K562 (cell line): ENCODE results near the gene IFNG-AS1. TPM values are rescaled to one million over a fixed set of nuclear protein-coding genes. Genes with fewer than 3 reads are reported as not detected.

Experiments
- ATAC-seq: fragments of 200-7000 bp; cut with Tn5 transposase; 3 replicates; pipeline ENCODE4 v1.9.1; 2020; ENCODE audit warnings: moderate library complexity
- BruUV-seq: library from RNA; stranded (reverse); fragments of 400-500 nt; replicated peaks from 2 replicates; lab custom pipeline; 2021; lab: Mats Ljungman, UMichigan
- CTCF ChIA-PET: fragments of 300-600 bp; formaldehyde crosslinking; extraction: SDS; loops from one replicate; lab custom pipeline; 2021; ENCODE audit warnings: low intra/inter-chr PET ratio; lab: Yijun Ruan, JAX
- POLR2A ChIA-PET: fragments of 300-600, 350-650 bp; sonication (Branson Sonifier 250); formaldehyde crosslinking; extraction: SDS; loops from one replicate; lab custom pipeline; 2021; ENCODE audit warnings: antibody characterized with exemption, inconsistent platforms; lab: Yijun Ruan, JAX
- DNase-seq, 4 experiments: peaks; one replicate each; pipeline versions ENCODE4 v3.0.0 to v3.0.0-alpha.2; 2011 to 2018; ENCODE audit warnings: low spot score in 3 of 4, mixed read lengths in 3 of 4; ENCODE audit errors: extremely low read depth in 1 of 4
- FAIRE-seq: peaks from 2 replicates; lab custom pipeline; 2011; peaks lifted over from hg19 to GRCh38; lab: Jason Lieb, UNC
- H2AFZ ChIP-seq: 2 replicates; pipeline ENCODE4 v1.6.0; 2011; ENCODE audit warnings: low read depth, low read length, control low read depth, inconsistent platforms
- H3K27ac ChIP-seq: fragments of 200-600 bp; 3 replicates; pipeline ENCODE4 v1.8.0; 2011; ENCODE audit warnings: low read depth, mild to moderate bottlenecking, control low read depth, inconsistent platforms, low read length, moderate library complexity, mixed read lengths; ENCODE audit errors: extremely low read depth
- H3K27me3 ChIP-seq, 2 experiments: fragments of 300-600 bp in 1 of 2; 2 replicates in 1 of 2; 3 replicates in 1 of 2; pipeline versions ENCODE4 v1.6.0 to v1.8.0; 2011; ENCODE audit warnings: inconsistent platforms in 2 of 2, low read length in 2 of 2, mild to moderate bottlenecking in 1 of 2, mixed read lengths in 1 of 2, moderate library complexity in 1 of 2; ENCODE audit not compliant: control insufficient read depth in 2 of 2, insufficient read depth in 2 of 2
- H3K36me3 ChIP-seq: fragments of 300-600 bp; 3 replicates; pipeline ENCODE4 v1.8.0; 2011; ENCODE audit warnings: mild to moderate bottlenecking, low read length, inconsistent platforms; ENCODE audit not compliant: control insufficient read depth, insufficient read depth
- H3K4me1 ChIP-seq, 2 experiments: fragments of 200-600 bp in 1 of 2; replicated peaks in 1 of 2; 2 replicates in 1 of 2; 3 replicates in 1 of 2; pipeline versions ENCODE4 v1.5.1 to v1.8.0; 2011; ENCODE audit warnings: inconsistent platforms in 2 of 2, low read length in 2 of 2, mild to moderate bottlenecking in 1 of 2, mixed read lengths in 1 of 2, moderate library complexity in 1 of 2; ENCODE audit not compliant: control insufficient read depth in 2 of 2, insufficient read depth in 2 of 2
- H3K4me2 ChIP-seq: 2 replicates; pipeline ENCODE4 v1.6.1; 2011; ENCODE audit warnings: low read length, control low read depth, inconsistent platforms, mixed read lengths; ENCODE audit not compliant: insufficient read depth
- H3K4me3 ChIP-seq: fragments of 200-600 bp; sonication (generic), shearing (Covaris generic); 2 replicates; pipeline ENCODE4 v1.5.1; 2016; ENCODE audit warnings: control low read depth, inconsistent platforms
- H3K79me2 ChIP-seq: fragments of 200-600 bp; 3 replicates; pipeline ENCODE4 v1.8.0; 2011; ENCODE audit warnings: low read length, inconsistent platforms; ENCODE audit not compliant: control insufficient read depth, insufficient read depth
- H3K9ac ChIP-seq, 2 experiments: 2 replicates each; pipeline versions ENCODE4 v1.6.0 to v1.6.1; 2011; ENCODE audit warnings: low read depth in 2 of 2, low read length in 2 of 2, control low read depth in 1 of 2, inconsistent platforms in 1 of 2, mild to moderate bottlenecking in 1 of 2, mixed read lengths in 1 of 2; ENCODE audit not compliant: insufficient read depth in 1 of 2
- H3K9me1 ChIP-seq: one replicate; pipeline ENCODE4 v1.6.0; 2011; ENCODE audit warnings: inconsistent platforms, mild to moderate bottlenecking, low read length, moderate library complexity; ENCODE audit not compliant: control insufficient read depth, insufficient read depth
- H3K9me3 ChIP-seq: replicated peaks from 2 replicates; pipeline ENCODE4 v1.5.1; 2011; ENCODE audit warnings: low read depth, low read length, inconsistent platforms; ENCODE audit not compliant: control insufficient read depth, insufficient read depth
- H4K20me1 ChIP-seq: replicated peaks from 2 replicates; pipeline ENCODE4 v1.6.1; 2011; ENCODE audit warnings: low read length, inconsistent platforms, mixed read lengths; ENCODE audit not compliant: control insufficient read depth, insufficient read depth
- ARNT ChIP-seq, 2 experiments: fragments of 450-650 bp; IDR thresholded peaks; 2 replicates each; pipeline ENCODE4 v1.6.1; 2016; ENCODE audit warnings: mild to moderate bottlenecking in 1 of 2
- DMBX1 ChIP-seq: fragments of 250-450 bp; sonication (Bioruptor Pico); IDR thresholded peaks from 2 replicates; pipeline ENCODE4 v1.8.0; 2022; ENCODE audit warnings: inconsistent platforms, mild to moderate bottlenecking, moderate library complexity, borderline replicate concordance
- FIP1L1 ChIP-seq: fragments of 200-400 bp; formaldehyde crosslinking; IDR thresholded peaks from 2 replicates; pipeline ENCODE4 v1.6.1; 2018; ENCODE audit warnings: mild to moderate bottlenecking, low read depth, low read length; ENCODE audit not compliant: poor library complexity, severe bottlenecking
- FOXM1 ChIP-seq, 2 experiments: fragments of 450-650 bp in 1 of 2; sonication (generic) in 1 of 2; formaldehyde crosslinking in 1 of 2; IDR thresholded peaks; 2 replicates each; pipeline versions ENCODE4 v1.6.1 to v1.9.0; 2017 to 2022; ENCODE audit warnings: low read depth in 2 of 2, mild to moderate bottlenecking in 2 of 2, missing genetic modification reagents in 1 of 2, moderate library complexity in 1 of 2
- NFIX ChIP-seq: fragments of 250-450 bp; sonication (Bioruptor Pico); IDR thresholded peaks from 2 replicates; pipeline ENCODE4 v1.4.0; 2020; ENCODE audit warnings: low read depth, mild to moderate bottlenecking, moderate library complexity
- TBP ChIP-seq: optimal IDR thresholded peaks from 2 replicates; pipeline ENCODE3; 2011; ENCODE audit warnings: low read depth, low read length, improper control_type of control experiment
- ZNF133 ChIP-seq: fragments of 250-450 bp; sonication (Bioruptor Pico); IDR thresholded peaks from 2 replicates; pipeline ENCODE4 v1.4.0; 2020; ENCODE audit warnings: mild to moderate bottlenecking
- ZNF311 ChIP-seq: fragments of 250-450 bp; sonication (Bioruptor Pico); IDR thresholded peaks from 2 replicates; pipeline ENCODE4 v1.4.0; 2020; ENCODE audit warnings: mild to moderate bottlenecking, moderate library complexity
- ZNF318 ChIP-seq, 2 experiments: fragments of 450-650 bp; IDR thresholded peaks; 2 replicates each; pipeline ENCODE4 v1.6.1; 2016; ENCODE audit warnings: mild to moderate bottlenecking in 2 of 2, borderline replicate concordance in 1 of 2, low read depth in 1 of 2, moderate library complexity in 1 of 2
- WGBS: fragments of 100-300 bp; shearing (Covaris generic); methylation state at CpG from one replicate; pipeline ENCODE4 v1.1.6; 2016; ENCODE audit warnings: low coverage, mixed read lengths; ENCODE audit not compliant: insufficient coverage; ENCODE audit errors: missing lambda C conversion rate; 5-methylcytosine and 5-hydroxymethylcytosine counted together
- in situ Hi-C: fragments of 300-500 bp; cut with MboI; formaldehyde crosslinking; loops from 4 replicates; pipeline ENCODE4 v1.15.0; 2018; ENCODE audit warnings: inconsistent platforms, mixed read lengths
- intact Hi-C: fragments of 100-400 bp; cut with micrococcal nuclease; formaldehyde crosslinking; loops from 2 replicates; pipeline ENCODE4 v1.14.2; 2022
- polyA plus RNA-seq, 8 experiments: library from polyadenylated mRNA; depleted of rRNA in 4 of 8; stranded (reverse) in 5 of 8; unstranded in 3 of 8; fragments of >200 nt; fragmentation: Nextera tagmentation in 2 of 8; fragmentation: Illumina TruSeq in 1 of 8; extraction: Ambion mirVana in 2 of 8; extraction: Trizol in 1 of 8; gene quantifications; 2 replicates each; pipeline versions ENCODE4 v1.2.1 to v1.2.3, GENCODE V29; 2011 to 2014; ENCODE audit warnings: inconsistent platforms in 1 of 8, missing spikeins in 1 of 8
- total RNA-seq, 7 experiments: library from RNA; depleted of rRNA in 6 of 7; stranded (reverse); fragments of >200 nt in 6 of 7; fragmentation: Illumina TruSeq in 2 of 7; extraction: Trizol in 2 of 7; gene quantifications; 2 replicates each; pipeline versions ENCODE4 v1.2.1 to v1.2.3, GENCODE V29; 2011 to 2021; ENCODE audit warnings: low replicate concordance in 1 of 7

The IFNG-AS1 gene
- total and polyA plus RNA-seq, 9 of the 15 experiments (the other 6 are each of a cell fraction or from before 2014, with no cell fraction given), result not detected

- CTCF ChIA-PET, result no interaction called here
- Histone ChIP-seq H3K9me1 (no peaks in the 10 kb centered on the region), H3K27ac (no peak overlapping the region), H3K4me2 (no peak overlapping the region), H3K9ac (no peak overlapping the region), H3K4me1 (no peaks in the 10 kb centered on the region), H2AFZ (no peak overlapping the region), H3K79me2 (no peaks in the 10 kb centered on the region), H3K9me3 (no peaks in the 10 kb centered on the region), H4K20me1 (no peaks in the 10 kb centered on the region), H3K4me3 (no peak overlapping the region), H3K27me3 (no peaks in the 10 kb centered on the region), H3K36me3 (no peaks in the 10 kb centered on the region)
- in situ Hi-C loops, result no loop called here
- WGBS, result 0% methylated on average over 4 of the region's 4 CpGs
- DNase-seq, result no peak
- no peak for ATAC-seq
- POLR2A ChIA-PET, result no interaction called here
- intact Hi-C loops, result no loop called here
- BruUV-seq, result no TSS peak
- FAIRE-seq, result no peak
- TF ChIP-seq ZNF133 (CRISPR knock-in tag) (no peak), FOXM1 (IDR thresholded peaks at IDR 0.05; ENCODE audit: low read depth) (no peak), FOXM1 (CRISPR knock-in tag; IDR thresholded peaks at IDR 0.05; ENCODE audit: low read depth) (no peak), ARNT (IDR thresholded peaks at IDR 0.05) (no peak), NFIX (CRISPR knock-in tag) (peak; percentile 61; the same call in 1 of the 2 replicates), FIP1L1 (no peak), ZNF311 (CRISPR knock-in tag) (no peak), DMBX1 (CRISPR knock-in tag) (no peak), TBP (no peak), ZNF318 (IDR thresholded peaks at IDR 0.05; ENCODE audit: borderline replicate concordance in 1 of 2, low read depth in 1 of 2) (no peak)
These were observed 31.9 kb upstream of the IFNG-AS1 start for GRCh38 chr12:67957383-67957782.
